Astrocyte (in vitro differentiated cells and primary cell): Measurements from ENCODE around the gene FLRT2.

Experiments
- CTCF ChIP-seq: IDR thresholded peaks from 2 replicates; pipeline ENCODE4 v1.5.1; 2011; ENCODE audit warnings: low read depth, mild to moderate bottlenecking, inconsistent platforms, low read length, moderate library complexity; ENCODE audit not compliant: insufficient read depth
- EZH2 ChIP-seq: IDR thresholded peaks from 2 replicates; pipeline ENCODE4 v1.6.1; 2012; ENCODE audit warnings: mild to moderate bottlenecking, low read length, inconsistent platforms; ENCODE audit not compliant: insufficient read depth

DNA sequence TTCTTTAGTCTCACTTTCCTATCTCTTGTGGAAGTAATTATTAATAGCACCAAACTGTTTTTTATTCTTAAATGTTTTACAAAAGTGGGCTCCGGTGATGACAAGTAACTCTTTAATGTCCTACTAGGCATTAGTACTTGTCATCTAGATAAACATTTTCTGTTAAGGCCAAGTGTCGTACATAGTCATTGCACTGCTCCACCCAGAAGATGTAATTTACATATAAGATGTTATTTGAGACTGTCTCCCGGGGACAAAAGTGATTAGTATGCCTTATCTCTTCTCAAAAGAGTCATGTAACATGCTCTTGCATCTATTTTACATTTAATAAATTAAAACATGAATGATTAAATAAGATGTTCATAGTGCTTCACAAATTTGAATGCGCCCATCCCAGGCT, 88.4 kb downstream of the FLRT2 start:
- TF ChIP-seq CTCF (no peak), EZH2 (no peak)
